HCT116 (cell line): Measurements from ENCODE around the gene PRR36. TPM values are rescaled to one million over a fixed set of nuclear protein-coding genes. Genes with fewer than 3 reads are reported as not detected.
A peak's percentile ranks its signal among the peaks of the same experiment; 100 is the strongest.

Source experiments
- ATAC-seq: fragments of 200-7000 bp; cut with Tn5 transposase; 2 replicates; pipeline ENCODE4 v1.9.1; 2020; ENCODE audit warnings: mild to moderate bottlenecking, moderate library complexity
- Bru-seq: library from RNA; stranded (reverse); fragments of 400-500 nt; gene quantifications from one replicate; lab custom pipeline; 2021; lab: Mats Ljungman, UMichigan
- BruChase-seq, 2 experiments: library from RNA; stranded (reverse); fragments of 400-500 nt; gene quantifications; one replicate each; lab custom pipeline; 2021; lab: Mats Ljungman, UMichigan
- BruUV-seq: library from RNA; stranded (reverse); fragments of 400-500 nt; replicated peaks from 2 replicates; lab custom pipeline; 2021; lab: Mats Ljungman, UMichigan
- CTCF ChIA-PET: fragments of 300-600 bp; sonication (Branson Sonifier 250); formaldehyde crosslinking; loops from one replicate; lab custom pipeline; 2021; ENCODE audit warnings: antibody characterized with exemption; lab: Charles Lee
- POLR2A ChIA-PET: fragments of 300-600, 350-600 bp; sonication (Branson Sonifier 250); formaldehyde crosslinking; loops from one replicate; lab custom pipeline; 2021; ENCODE audit warnings: antibody characterized with exemption; lab: Charles Lee
- RAD21 ChIA-PET, 2 experiments: fragments of 300-600 bp; sonication (Branson Sonifier 250); formaldehyde crosslinking; loops; one replicate each; lab custom pipeline; 2023; ENCODE audit warnings: low total read pairs in 2 of 2; ENCODE audit not compliant: uncharacterized antibody in 2 of 2, unreplicated experiment in 2 of 2, low non-redundant PET in 1 of 2; lab: Charles Lee
- DNase-seq: peaks from one replicate; pipeline ENCODE4 v3.0.0-alpha.2; 2010; ENCODE audit warnings: low read depth, low spot score
- H2AFZ ChIP-seq: fragments of 200-600 bp; shearing (Covaris generic), sonication (generic); 2 replicates; pipeline ENCODE4 v1.6.1; 2017; ENCODE audit warnings: low read depth, mixed run types, mixed read lengths, antibody characterized with exemption, low read length; ENCODE audit not compliant: poor library complexity, severe bottlenecking
- H3K27ac ChIP-seq: 2 replicates; pipeline ENCODE4 v1.5.1; 2012; ENCODE audit warnings: low read depth, low read length
- H3K27me3 ChIP-seq: fragments of 200-600 bp; sonication (generic); 2 replicates; pipeline ENCODE4 v1.6.1; 2016; ENCODE audit warnings: mixed run types, low read length, mixed read lengths; ENCODE audit not compliant: insufficient read depth
- H3K36me3 ChIP-seq, 2 experiments: fragments of 200-500 bp in 1 of 2; fragments of 200-600 bp in 1 of 2; sonication (Bioruptor generic) in 1 of 2; sonication (generic) in 1 of 2; 2 replicates each; pipeline versions ENCODE4 v1.5.1 to v1.6.1; 2014 to 2016; ENCODE audit warnings: low read length in 2 of 2, inconsistent platforms in 1 of 2, mixed read lengths in 1 of 2, mixed run types in 1 of 2; ENCODE audit not compliant: insufficient read depth in 2 of 2, control insufficient read depth in 1 of 2
- H3K4me1 ChIP-seq, 2 experiments: fragments of 200-600 bp in 1 of 2; sonication (generic) in 1 of 2; 2 replicates each; pipeline versions ENCODE4 v1.5.1 to v1.6.1; 2012 to 2017; ENCODE audit warnings: low read length in 2 of 2, inconsistent platforms in 1 of 2, mild to moderate bottlenecking in 1 of 2, mixed read lengths in 1 of 2, mixed run types in 1 of 2, moderate library complexity in 1 of 2; ENCODE audit not compliant: insufficient read depth in 2 of 2, control insufficient read depth in 1 of 2
- H3K4me2 ChIP-seq: fragments of 200-600 bp; sonication (generic); 2 replicates; pipeline ENCODE4 v1.6.1; 2017; ENCODE audit warnings: mixed run types, low read length, mixed read lengths
- H3K4me3 ChIP-seq, 2 experiments: fragments of 200-600 bp in 1 of 2; sonication (generic) in 1 of 2; replicated peaks in 1 of 2; 2 replicates each; pipeline ENCODE4 v1.5.1; 2011 to 2016; ENCODE audit warnings: low read length in 2 of 2, control low read depth in 1 of 2, low read depth in 1 of 2, mild to moderate bottlenecking in 1 of 2, mixed read lengths in 1 of 2, mixed run types in 1 of 2
- H3K79me2 ChIP-seq: fragments of 200-600 bp; sonication (generic); 2 replicates; pipeline ENCODE4 v1.6.1; 2017; ENCODE audit warnings: mild to moderate bottlenecking, mixed run types, low read length, moderate library complexity, mixed read lengths; ENCODE audit not compliant: insufficient read depth
- H3K9ac ChIP-seq: fragments of 200-600 bp; sonication (generic); 2 replicates; pipeline ENCODE4 v1.6.1; 2016; ENCODE audit warnings: low read length, mixed read lengths
- H3K9me2 ChIP-seq: fragments of 200-600 bp; sonication (generic), shearing (Covaris generic); 2 replicates; pipeline ENCODE4 v1.6.1; 2017; ENCODE audit warnings: mixed run types, mild to moderate bottlenecking, moderate library complexity; ENCODE audit not compliant: insufficient read depth
- H3K9me3 ChIP-seq, 2 experiments: fragments of 200-500 bp in 1 of 2; fragments of 200-600 bp in 1 of 2; sonication (Bioruptor generic) in 1 of 2; sonication (generic) in 1 of 2; 2 replicates each; pipeline ENCODE4 v1.6.1; 2014 to 2017; ENCODE audit warnings: low read length in 2 of 2, mixed read lengths in 2 of 2, inconsistent platforms in 1 of 2, low read depth in 1 of 2, mild to moderate bottlenecking in 1 of 2, mixed run types in 1 of 2, moderate library complexity in 1 of 2; ENCODE audit not compliant: control insufficient read depth in 1 of 2, insufficient read depth in 1 of 2
- H4K20me1 ChIP-seq: fragments of 200-600 bp; sonication (generic), shearing (Covaris generic); 2 replicates; pipeline ENCODE4 v1.6.1; 2017; ENCODE audit warnings: mixed run types, mild to moderate bottlenecking, moderate library complexity; ENCODE audit not compliant: insufficient read depth
- POLR2A ChIP-seq: IDR thresholded peaks from 2 replicates; pipeline ENCODE4 v1.7.0; 2011; ENCODE audit warnings: borderline replicate concordance; ENCODE audit not compliant: insufficient read depth, insufficient read length; ENCODE audit errors: extremely low read depth
- SP1 ChIP-seq: IDR thresholded peaks from 2 replicates; pipeline ENCODE4 v1.6.1; 2012; ENCODE audit warnings: low read depth
- YY1 ChIP-seq: IDR thresholded peaks from 2 replicates; pipeline ENCODE4 v1.6.1; 2011; ENCODE audit warnings: low read length, low read depth, moderate library complexity, mild to moderate bottlenecking; ENCODE audit not compliant: insufficient replicate concordance; ENCODE audit errors: extremely low read depth
- ZFX ChIP-seq: fragments of 450-650 bp; IDR thresholded peaks from 2 replicates; pipeline ENCODE4 v1.6.1; 2017
- intact Hi-C: fragments of 100-400 bp; cut with micrococcal nuclease; formaldehyde crosslinking; loops from 2 replicates; pipeline ENCODE4 v1.10.0; 2022
- long read RNA-seq: library from polyadenylated mRNA; unstranded; transcript quantifications from one replicate; pipeline ENCODE4 v2.0.0, GENCODE V29; 2021; ENCODE audit not compliant: unreplicated experiment
- polyA plus RNA-seq: library from polyadenylated mRNA; unstranded; fragments of >200 nt; gene quantifications from 2 replicates; pipeline ENCODE4 v1.2.1, GENCODE V29; 2012; ENCODE audit warnings: missing spikeins
- total RNA-seq: library from RNA; stranded (reverse); gene quantifications from one replicate; pipeline ENCODE4 v1.2.1, GENCODE V29; 2021; ENCODE audit not compliant: unreplicated experiment

PRR36 gene
- 7.5 TPM for total RNA-seq
- polyA plus RNA-seq, result 5.2 and 6.0 TPM in 2 replicates
- Bru-seq, nascent RNA, result percentile 41 among the genes with signal in this experiment
- BruChase-seq, experiment 1, labeled RNA remaining after a 6-hour chase, result percentile 52 among the genes with signal in this experiment
- BruChase-seq, experiment 2, labeled RNA remaining after a 2-hour chase, result percentile 44 among the genes with signal in this experiment
- long read RNA-seq, partial matches to known transcripts, result 1 of 4 reads
- long read RNA-seq, other reads (novel, unspliced or antisense), result 3 of 4 reads

DNA sequence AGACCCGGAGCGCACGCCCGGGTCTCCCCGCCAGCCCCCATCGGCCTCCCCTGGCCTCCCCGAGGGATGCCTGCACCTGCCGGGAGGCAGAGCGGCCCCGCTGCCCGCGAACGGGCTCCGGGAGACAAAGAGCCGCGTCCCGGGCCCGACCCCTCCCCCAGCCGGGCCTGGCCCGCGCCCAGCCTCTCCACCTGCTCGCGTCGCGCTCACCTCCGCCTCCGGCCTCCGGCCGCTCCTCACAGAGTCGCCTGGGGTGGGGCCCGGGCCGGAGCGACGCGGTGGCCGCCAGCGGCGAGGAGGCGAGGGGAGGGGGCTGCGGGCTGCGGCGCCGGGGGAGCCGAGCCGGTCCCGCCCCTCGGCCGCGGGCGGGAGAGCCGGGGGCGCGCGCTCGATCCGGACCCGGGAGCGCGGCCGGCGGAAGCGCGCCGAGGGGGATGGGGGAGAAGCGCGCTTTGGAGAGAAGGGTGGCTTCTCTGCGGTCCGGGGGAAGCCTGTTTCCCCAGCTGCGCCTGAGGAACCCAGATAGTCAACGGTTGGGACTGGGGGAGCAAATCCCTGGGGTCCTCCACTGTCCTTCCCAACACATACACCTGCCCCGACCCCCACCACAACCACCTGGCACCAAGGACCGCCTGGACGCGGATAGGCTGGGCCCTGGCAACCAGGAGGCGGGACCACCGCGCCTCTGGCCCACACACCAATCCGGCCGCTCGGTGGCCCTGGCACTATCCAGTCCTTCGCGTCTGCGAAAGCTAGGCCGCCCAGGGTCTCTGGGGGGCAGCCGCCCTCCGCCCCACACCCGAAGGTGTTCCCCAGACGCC lies at the start of gene PRR36:
Gene PRR36 (minus strand): TSS at position 315 of the 821 bp plus-strand sequence. CDS start 701 bp downstream, outside the sequence.
- ChIA-PET RAD21 (interaction anchor here in 1 of 2 experiments (0.6 kb wide), 1 partner anchor 46 kb away, joined by 9 read pairs; the partner anchor contains the start of gene SNAPC2), POLR2A (no interaction called here), CTCF (interaction anchor here (2.1 kb wide), 1 partner anchor 14 kb away, joined by 4 read pairs; the partner anchor contains the start of gene LRRC8E)
- Histone ChIP-seq H3K79me2 (no peaks in the 10 kb centered on the region), H3K27ac (peak within 1 kb of the TSS; percentile 61; the same call in 1 of the 2 replicates), H3K27me3 (no peaks in the 10 kb centered on the region), H3K9me3 (no peaks in the 10 kb centered on the region), H3K4me3 (peak within 1 kb of the TSS; percentile 46 to 56), H3K9ac (peak within 1 kb of the TSS; percentile 41; the same call in 1 of the 2 replicates), H3K36me3 (no peaks in the 10 kb centered on the region), H2AFZ (no peak within 1 kb of the TSS)
- BruUV-seq, result no TSS peak
- TF ChIP-seq ZFX, result 0 out of 2 replicates have a peak, but pooled peaks have one; percentile 34
- peak; percentile 19 for TF ChIP-seq POLR2A
- peak; percentile 43; the same call in 1 of the 2 replicates for TF ChIP-seq SP1
- TF ChIP-seq YY1, result no peak
- TF ChIP-seq, all 23 proteins: peak for 3
- H3K4me1 ChIP-seq, result peaks cover 20 to 55% of the 10 kb centered on the region in 2 experiments
- DNase-seq (no peak), ATAC-seq (peak; percentile 38)
- intact Hi-C loops, result no loop called here
- H4K20me1 ChIP-seq, result no peaks in the 10 kb centered on the region
- no peaks in the 10 kb centered on the region for H3K9me2 ChIP-seq
- peak within 1 kb of the TSS; percentile 79 for H3K4me2 ChIP-seq
